HEK293 (cell line): ENCODE data around the gene B4GALT5.

Experiments
- CTCF ChIA-PET: fragments of 350-600 bp; formaldehyde crosslinking; extraction: SDS; loops from one replicate; lab custom pipeline; 2021; ENCODE audit warnings: antibody characterized with exemption; lab: Yijun Ruan, JAX
- POLR2A ChIA-PET: fragments of 300-600 bp; formaldehyde crosslinking; extraction: SDS; loops from one replicate; lab custom pipeline; 2020; ENCODE audit warnings: antibody characterized with exemption, inconsistent platforms; lab: Yijun Ruan, JAX
- H3K27ac ChIP-seq: fragments of 200-500 bp; sonication (Bioruptor generic); 2 replicates; pipeline ENCODE4 v1.5.1; 2014; ENCODE audit warnings: low read depth, low read length, control low read depth, inconsistent platforms; ENCODE audit errors: extremely low read depth
- H3K36me3 ChIP-seq, 2 experiments: fragments of 200-500 bp in 1 of 2; sonication (Bioruptor generic) in 1 of 2; 1 replicate in 1 of 2; 2 replicates in 1 of 2; pipeline ENCODE4 v1.5.1; 2014 to 2017; ENCODE audit warnings: inconsistent platforms in 2 of 2, low read length in 2 of 2; ENCODE audit not compliant: control insufficient read depth in 2 of 2, insufficient read depth in 1 of 2
- H3K4me1 ChIP-seq: fragments of 200-500 bp; sonication (Bioruptor generic); 2 replicates; pipeline ENCODE4 v1.5.1; 2014; ENCODE audit warnings: mild to moderate bottlenecking, low read length, inconsistent platforms; ENCODE audit not compliant: control insufficient read depth, insufficient read depth
- H3K4me3 ChIP-seq: 2 replicates; pipeline ENCODE4 v1.5.1; 2011; ENCODE audit warnings: low read depth, mild to moderate bottlenecking, control low read depth, low read length, moderate library complexity
- H3K9me3 ChIP-seq: fragments of 200-500 bp; sonication (Bioruptor generic); 2 replicates; pipeline ENCODE4 v1.5.1; 2014; ENCODE audit warnings: low read depth, low read length, inconsistent platforms; ENCODE audit not compliant: control insufficient read depth, insufficient read depth
- GLI4 ChIP-seq: fragments of 450-650 bp; formaldehyde crosslinking; IDR thresholded peaks from 2 replicates; pipeline ENCODE4 v1.5.1; 2016; ENCODE audit warnings: missing biosample characterization, missing genetic modification characterization
- KLF1 ChIP-seq: fragments of 450-650 bp; formaldehyde crosslinking; IDR thresholded peaks from 2 replicates; pipeline ENCODE4 v1.5.1; 2016; ENCODE audit warnings: missing biosample characterization, missing genetic modification characterization
- REST ChIP-seq: fragments of 450-650 bp; formaldehyde crosslinking; IDR thresholded peaks from 2 replicates; pipeline ENCODE4 v1.5.1; 2016; ENCODE audit warnings: missing biosample characterization, missing genetic modification characterization
- SP2 ChIP-seq: fragments of 450-650 bp; formaldehyde crosslinking; IDR thresholded peaks from 2 replicates; pipeline ENCODE4 v1.5.1; 2016; ENCODE audit warnings: missing biosample characterization, missing genetic modification characterization
- ZBTB20 ChIP-seq: fragments of 450-650 bp; formaldehyde crosslinking; IDR thresholded peaks from 2 replicates; pipeline ENCODE4 v1.5.1; 2016; ENCODE audit warnings: missing biosample characterization, missing genetic modification characterization
- ZBTB48 ChIP-seq: fragments of 450-650 bp; formaldehyde crosslinking; IDR thresholded peaks from 2 replicates; pipeline ENCODE4 v1.5.1; 2016; ENCODE audit warnings: missing biosample characterization, missing genetic modification characterization
- ZFP37 ChIP-seq: fragments of 450-650 bp; formaldehyde crosslinking; IDR thresholded peaks from 2 replicates; pipeline ENCODE4 v1.5.1; 2016; ENCODE audit warnings: missing biosample characterization, missing genetic modification characterization
- ZNF19 ChIP-seq: fragments of 450-650 bp; formaldehyde crosslinking; IDR thresholded peaks from 2 replicates; pipeline ENCODE4; 2016; ENCODE audit warnings: missing biosample characterization, missing genetic modification characterization, low read depth
- ZNF248 ChIP-seq: fragments of 450-650 bp; formaldehyde crosslinking; IDR thresholded peaks from 2 replicates; pipeline ENCODE4 v1.5.1; 2017; ENCODE audit warnings: missing biosample characterization, missing genetic modification characterization
- ZNF416 ChIP-seq: fragments of 450-650 bp; formaldehyde crosslinking; IDR thresholded peaks from 2 replicates; pipeline ENCODE4 v1.5.1; 2016; ENCODE audit warnings: missing biosample characterization, missing genetic modification characterization
- ZNF513 ChIP-seq: fragments of 450-650 bp; IDR thresholded peaks from 2 replicates; pipeline ENCODE4 v1.5.1; 2018; ENCODE audit warnings: missing biosample characterization, missing genetic modification characterization
- ZNF518A ChIP-seq: fragments of 450-650 bp; formaldehyde crosslinking; conservative IDR thresholded peaks from 2 replicates; pipeline ENCODE4 v1.5.1; 2016; ENCODE audit warnings: low read depth, missing biosample characterization, missing genetic modification characterization
- ZNF560 ChIP-seq: fragments of 450-650 bp; formaldehyde crosslinking; IDR thresholded peaks from 2 replicates; pipeline ENCODE4 v1.5.1; 2017; ENCODE audit warnings: missing biosample characterization, missing genetic modification characterization, borderline replicate concordance

The B4GALT5 gene

GRCh38 chr20:49649672-49650071, 64.0 kb downstream of the B4GALT5 start:
- H3K4me1 ChIP-seq, result no peaks in the 10 kb centered on the region
- H3K4me3 ChIP-seq, result no peak overlapping the region
- no peak for TF ChIP-seq ZNF560 (tag by site-specific recombination)
- no peak for TF ChIP-seq ZNF19 (tag by site-specific recombination)
- TF ChIP-seq SP2, result no peak
- no peak for TF ChIP-seq ZFP37 (tag by site-specific recombination)
- TF ChIP-seq GLI4 (tag by site-specific recombination), result no peak
- no peak for TF ChIP-seq KLF1 (tag by site-specific recombination)
- no peak for TF ChIP-seq ZBTB48
- no peak for TF ChIP-seq ZNF248 (tag by site-specific recombination)
- no peak for TF ChIP-seq ZNF513 (tag by site-specific recombination)
- TF ChIP-seq REST, result no peak
- TF ChIP-seq, all 188 proteins: peak for 0
- Histone ChIP-seq H3K27ac (no peak overlapping the region), H3K9me3 (no peaks in the 10 kb centered on the region), H3K36me3 (peaks cover 2 to 68% of the 10 kb centered on the region in 2 experiments; a peak in 2 of 3 replicates)
- ChIA-PET CTCF (no interaction called here), POLR2A (no interaction called here)

GRCh38 chr20:49647550-49647949, 66.1 kb downstream of the B4GALT5 start:
- Histone ChIP-seq H3K36me3 (peaks cover 0 to 64% of the 10 kb centered on the region in 2 experiments; a peak in 2 of 3 replicates), H3K27ac (no peak overlapping the region), H3K4me1 (no peaks in the 10 kb centered on the region), H3K9me3 (no peaks in the 10 kb centered on the region), H3K4me3 (no peak overlapping the region)
- POLR2A ChIA-PET, result interaction anchor here (0.6 kb wide), 1 partner anchor 70 kb away, joined by 4 read pairs; no protein-coding TSS in a partner anchor
- CTCF ChIA-PET, result no interaction called here
- TF ChIP-seq ZBTB20 (tag by site-specific recombination) (no peak), REST (no peak), ZNF518A (tag by site-specific recombination) (no peak), ZNF416 (tag by site-specific recombination) (no peak)
